GM18858 (cell line): ENCODE results near the gene CRCP.

Experiments used
- ATAC-seq: cut with Tn5 transposase; IDR thresholded peaks from one replicate; pipeline ENCODE4 v1.9.1; 2021; ENCODE audit not compliant: unreplicated experiment

CRCP gene

GRCh38 chr7:66186991-66187390 lies 72.3 kb downstream of the CRCP start:
- no peak for ATAC-seq

- no peak for ATAC-seq
These were observed 73.3 kb downstream of the CRCP start for GRCh38 chr7:66187905-66188304.

DNA sequence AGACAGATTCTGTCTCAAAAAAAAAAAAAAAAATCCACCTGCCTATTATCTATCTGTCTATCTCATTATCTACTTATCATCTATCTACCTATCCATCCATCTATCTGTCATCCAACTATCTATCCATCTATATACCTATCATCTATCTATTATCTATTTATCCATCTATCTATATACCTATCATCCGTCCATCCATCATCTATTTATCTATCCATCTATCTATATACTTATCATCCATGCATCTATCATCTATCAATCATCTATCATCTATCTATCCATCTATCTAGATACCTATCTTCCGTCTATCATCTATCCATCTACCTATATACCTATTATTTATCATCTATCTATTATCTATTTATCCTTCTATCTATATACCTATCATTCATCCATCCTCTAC lies 74.0 kb downstream of the CRCP start:
- ATAC-seq = no peak

- ATAC-seq = no peak
These were observed 75.3 kb downstream of the CRCP start for GRCh38 chr7:66189695-66190503.

DNA sequence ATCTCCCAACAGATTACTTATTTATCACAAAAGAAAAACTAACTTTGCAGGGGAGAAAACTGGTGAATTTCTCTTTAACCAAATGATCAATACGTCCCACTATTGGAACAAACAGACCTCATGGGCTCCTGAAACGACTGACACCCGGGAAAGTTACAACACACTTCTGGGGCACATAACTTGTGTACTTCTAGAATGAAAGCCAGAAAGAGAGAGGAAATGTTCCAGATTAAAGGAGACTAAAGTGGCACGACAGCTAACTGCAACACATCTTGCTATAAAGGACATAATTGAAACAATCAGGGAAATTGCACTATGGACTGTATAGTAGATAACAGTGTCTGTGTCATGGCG lies 75.8 kb downstream of the CRCP start:
- ATAC-seq = no peak

DNA sequence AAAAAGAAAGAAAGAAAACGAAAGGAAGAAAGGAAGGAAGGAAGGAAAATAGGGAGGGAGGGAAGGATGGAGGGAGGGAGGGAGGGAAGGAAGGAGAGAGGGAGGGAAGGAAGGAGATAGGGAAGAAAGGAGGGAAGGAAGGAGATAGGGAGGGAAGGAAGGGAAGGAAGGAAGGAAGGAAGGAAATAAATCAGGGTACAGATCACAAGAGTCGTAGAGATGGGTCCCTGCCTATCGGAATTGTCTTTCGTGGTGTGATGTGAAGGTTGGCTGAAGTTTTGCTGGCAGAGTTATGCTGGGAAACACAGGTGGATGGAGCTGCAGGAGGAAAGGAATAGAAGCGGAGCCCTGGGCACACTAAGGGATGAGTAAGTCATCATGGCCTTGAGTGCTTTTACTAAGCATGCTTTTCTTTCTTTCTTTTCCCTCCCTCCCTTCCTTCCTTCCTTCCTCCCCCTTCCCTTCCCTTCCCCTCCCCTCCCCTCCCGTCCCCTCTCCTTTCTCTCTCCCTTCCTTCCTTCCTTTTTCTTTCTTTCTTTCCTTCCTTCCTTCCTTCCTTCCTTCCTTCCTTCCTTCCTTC lies 78.6 kb downstream of the CRCP start:
- ATAC-seq = no peak

DNA sequence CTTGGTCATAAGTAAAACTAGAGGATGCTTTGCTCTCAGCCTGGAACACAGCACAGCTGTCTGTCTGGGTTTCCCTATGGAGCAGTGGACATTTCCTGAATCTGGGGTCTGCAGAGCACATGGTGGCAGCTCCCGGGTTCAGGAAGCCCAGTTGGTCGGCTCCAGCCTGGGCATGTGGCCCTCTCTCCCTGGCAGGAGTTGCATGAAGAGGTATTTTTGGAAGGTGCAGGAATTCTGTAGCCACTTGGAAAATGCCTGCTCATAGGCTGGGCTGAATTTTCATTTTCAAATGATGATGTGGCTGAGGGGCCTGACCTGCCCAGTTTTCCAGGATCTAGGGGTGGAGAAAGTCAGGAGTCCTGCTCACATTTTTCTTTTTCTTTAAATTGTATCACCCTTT lies 83.8 kb downstream of the CRCP start:
- ATAC-seq = no peak

GRCh38 chr7:66198956-66199355 lies 84.3 kb downstream of the CRCP start:
- ATAC-seq = no peak

DNA sequence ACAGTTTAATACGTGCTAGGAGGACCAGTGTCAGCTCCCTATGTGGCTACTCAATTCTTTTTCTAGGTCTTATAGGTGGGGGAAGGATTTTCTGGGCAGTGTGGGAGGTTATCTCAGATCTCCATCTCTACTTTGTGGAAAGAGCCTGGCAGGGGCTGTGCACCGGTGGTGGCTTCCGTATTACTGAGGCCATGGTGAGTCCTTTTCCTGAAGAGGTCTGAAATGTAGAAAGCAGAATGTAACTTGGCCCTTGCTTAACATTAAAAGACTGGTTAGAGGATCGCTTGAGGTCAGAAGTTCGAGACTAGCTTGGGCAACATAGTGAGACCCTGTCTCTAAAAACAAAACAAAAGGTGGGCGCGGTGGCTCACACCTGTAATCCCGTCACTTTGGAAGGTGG lies 87.8 kb downstream of the CRCP start:
- no peak for ATAC-seq
